ENCODE data around the gene CNTNAP2. TPM values are rescaled to one million over a fixed set of nuclear protein-coding genes. Genes with fewer than 3 reads are reported as not detected.
A peak's percentile ranks its signal among the peaks of the same experiment; 100 is the strongest.

CNTNAP2 gene
- total RNA-seq, 4 donors from 2014 or later = not detected

- no peaks in the 10 kb centered on the region for H3K9me3 ChIP-seq
- no peaks in the 10 kb centered on the region for H3K36me3 ChIP-seq
- H3K4me3 ChIP-seq = no peak overlapping the region
- no peaks in the 10 kb centered on the region for H3K4me1 ChIP-seq
- no peak for ATAC-seq
- DNase-seq = no peak
- no peak overlapping the region for H3K27ac ChIP-seq
- TF ChIP-seq CTCF (IDR thresholded peaks at IDR 0.05 in 4 of 5, conservative IDR thresholded peaks at IDR 0.05 in 1 of 5) (peak in 1 of 5 experiments; percentile 33), POLR2A (IDR thresholded peaks at IDR 0.05) (no peak)
- in situ Hi-C loops (cut with MboI; ENCODE audit: low sequenced_read_pairs in 4 of 4) (no loop called here), intact Hi-C loops (cut with DNase I; ENCODE audit: low total_unique reads) (no loop called here)
- H3K27me3 ChIP-seq = no peaks in the 10 kb centered on the region
Measured at GRCh38 chr7:147245274-147245673, 1128.7 kb downstream of the CNTNAP2 start.

- intact Hi-C loops (cut with DNase I; ENCODE audit: low total_unique reads) (no loop called here), in situ Hi-C loops (cut with MboI; ENCODE audit: low sequenced_read_pairs in 4 of 4) (no loop called here)
- Histone ChIP-seq H3K27ac (no peak overlapping the region), H3K4me3 (no peak overlapping the region), H3K9me3 (no peaks in the 10 kb centered on the region), H3K36me3 (no peaks in the 10 kb centered on the region), H3K4me1 (no peaks in the 10 kb centered on the region), H3K27me3 (no peaks in the 10 kb centered on the region)
- ATAC-seq (no peak), DNase-seq (no peak)
- TF ChIP-seq CTCF (IDR thresholded peaks at IDR 0.05 in 4 of 5, conservative IDR thresholded peaks at IDR 0.05 in 1 of 5) (no peak), POLR2A (IDR thresholded peaks at IDR 0.05) (no peak)
Measured at GRCh38 chr7:147249956-147250355, 1133.4 kb downstream of the CNTNAP2 start.

- in situ Hi-C loops (cut with MboI; ENCODE audit: low sequenced_read_pairs in 4 of 4) (no loop called here), intact Hi-C loops (cut with DNase I; ENCODE audit: low total_unique reads) (no loop called here)
- Histone ChIP-seq H3K36me3 (no peaks in the 10 kb centered on the region), H3K4me3 (no peak overlapping the region), H3K27me3 (no peaks in the 10 kb centered on the region), H3K9me3 (no peaks in the 10 kb centered on the region), H3K4me1 (no peaks in the 10 kb centered on the region), H3K27ac (no peak overlapping the region)
- ATAC-seq (no peak), DNase-seq (no peak)
- no peak for TF ChIP-seq CTCF (IDR thresholded peaks at IDR 0.05 in 4 of 5, conservative IDR thresholded peaks at IDR 0.05 in 1 of 5)
Measured at GRCh38 chr7:147251751-147252325, 1135.2 kb downstream of the CNTNAP2 start.

GRCh38 chr7:147261693-147262092 lies 1145.1 kb downstream of the CNTNAP2 start:
- intact Hi-C loops (cut with DNase I; ENCODE audit: low total_unique reads) = no loop called here
- Histone ChIP-seq H3K36me3 (no peaks in the 10 kb centered on the region), H3K27me3 (no peaks in the 10 kb centered on the region), H3K4me3 (no peak overlapping the region), H3K9me3 (no peaks in the 10 kb centered on the region), H3K4me1 (no peaks in the 10 kb centered on the region), H3K27ac (no peak overlapping the region)
- TF ChIP-seq CTCF (IDR thresholded peaks at IDR 0.05 in 4 of 5, conservative IDR thresholded peaks at IDR 0.05 in 1 of 5) (no peak), POLR2A (IDR thresholded peaks at IDR 0.05) (no peak)
- in situ Hi-C loops (cut with MboI; ENCODE audit: low sequenced_read_pairs in 4 of 4) = no loop called here
- DNase-seq (no peak), ATAC-seq (no peak)

GRCh38 chr7:147265528-147265927 lies 1148.9 kb downstream of the CNTNAP2 start:
- no peak for ATAC-seq

More at GRCh38 chr7:147265528-147265927, 1148.9 kb downstream of the CNTNAP2 start:
- Histone ChIP-seq H3K36me3 (no peaks in the 10 kb centered on the region), H3K4me1 (no peaks in the 10 kb centered on the region), H3K9me3 (no peaks in the 10 kb centered on the region), H3K27me3 (no peaks in the 10 kb centered on the region), H3K27ac (no peak overlapping the region), H3K4me3 (no peak overlapping the region)
- TF ChIP-seq POLR2A (IDR thresholded peaks at IDR 0.05) (no peak), CTCF (IDR thresholded peaks at IDR 0.05 in 4 of 5, conservative IDR thresholded peaks at IDR 0.05 in 1 of 5) (no peak)
- intact Hi-C loops (cut with DNase I; ENCODE audit: low total_unique reads) = no loop called here
- in situ Hi-C loops (cut with MboI; ENCODE audit: low sequenced_read_pairs in 4 of 4) = no loop called here
- no peak for DNase-seq

Data from gastrocnemius medialis (tissue), 4 donors.